ENCODE measurements around the gene SAP30BP. TPM values are rescaled to one million over a fixed set of nuclear protein-coding genes. Genes with fewer than 3 reads are reported as not detected.
A peak's percentile ranks its signal among the peaks of the same experiment; 100 is the strongest.

SAP30BP gene
- total and polyA plus RNA-seq, 2 of the 13 experiments (the other 11 are each of a cell fraction or from before 2014, with no cell fraction given): 67.7 to 99.4 TPM

DNA sequence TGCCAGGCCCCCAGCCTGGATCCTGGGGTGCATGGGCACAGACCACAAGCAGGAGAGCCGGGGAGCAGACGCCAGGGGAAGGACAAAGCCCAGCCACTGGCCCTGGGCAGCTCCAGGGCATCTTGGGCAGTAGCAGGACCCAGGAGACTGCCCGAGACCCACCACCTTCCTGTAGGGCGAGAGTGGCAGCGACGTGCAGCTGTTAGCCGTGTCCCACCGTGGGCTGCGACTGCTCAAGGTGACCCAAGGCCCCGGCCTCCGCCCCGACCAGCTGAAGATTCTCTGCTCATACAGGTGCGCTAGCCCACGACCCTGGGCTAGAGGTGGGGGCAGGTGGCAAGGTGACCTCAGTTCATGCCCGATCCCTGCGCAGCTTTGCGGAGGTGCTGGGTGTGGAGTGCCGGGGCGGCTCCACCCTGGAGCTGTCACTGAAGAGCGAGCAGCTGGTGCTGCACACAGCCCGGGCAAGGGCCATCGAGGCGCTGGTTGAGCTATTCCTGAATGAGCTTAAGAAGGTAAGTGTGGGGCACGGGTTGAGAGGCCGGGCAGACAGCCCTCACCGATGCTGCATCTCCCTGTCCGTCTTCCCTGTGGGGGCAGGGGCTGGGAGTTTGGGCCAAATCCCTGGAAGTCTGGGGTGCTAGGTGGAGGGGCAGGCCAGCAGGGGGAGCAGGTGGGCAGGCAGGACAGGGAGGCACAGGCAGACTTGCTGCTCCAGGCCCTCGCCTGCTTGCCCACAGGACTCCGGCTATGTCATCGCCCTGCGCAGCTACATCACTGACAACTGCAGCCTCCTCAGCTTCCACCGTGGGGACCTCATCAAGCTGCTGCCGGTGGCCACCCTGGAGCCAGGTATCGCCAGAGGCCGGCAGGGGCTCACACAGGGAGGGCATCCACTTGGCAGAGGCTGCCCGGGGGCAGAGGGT lies 47.4 kb upstream of the SAP30BP start (continued):
- TF ChIP-seq HOXA3 (CRISPR knock-in tag; IDR thresholded peaks at IDR 0.05) (peak; percentile 12; the same call in 1 of the 2 replicates), CEBPB (IDR thresholded peaks at IDR 0.05; ENCODE audit: borderline replicate concordance, low read depth, low read length) (no peak), ZBTB3 (CRISPR knock-in tag; IDR thresholded peaks at IDR 0.05; ENCODE audit: borderline replicate concordance, low read depth) (no peak), ZBTB40 (IDR thresholded peaks at IDR 0.05) (no peak), ZBTB40 (CRISPR knock-in tag; IDR thresholded peaks at IDR 0.05) (0 out of 2 replicates have a peak, but pooled peaks have one; percentile 23), ZNF335 (CRISPR knock-in tag; IDR thresholded peaks at IDR 0.05) (no peak), HNF1A (IDR thresholded peaks at IDR 0.05; ENCODE audit: low read depth) (no peak), HNF1A (CRISPR knock-in tag; IDR thresholded peaks at IDR 0.05; ENCODE audit: borderline replicate concordance) (no peak), FIP1L1 (IDR thresholded peaks at IDR 0.05; ENCODE audit: borderline replicate concordance, insufficient read depth, low read depth, low read length) (no peak), ZBTB7A (CRISPR knock-in tag; IDR thresholded peaks at IDR 0.05) (no peak), RAD21 (CRISPR knock-in tag; IDR thresholded peaks at IDR 0.05) (peak; percentile 49), ZNF891 (CRISPR knock-in tag; IDR thresholded peaks at IDR 0.05) (0 out of 2 replicates have a peak, but pooled peaks have one; percentile 31), ZNF740 (CRISPR knock-in tag; IDR thresholded peaks at IDR 0.05) (no peak), ZNF350 (CRISPR knock-in tag; IDR thresholded peaks at IDR 0.05; ENCODE audit: borderline replicate concordance, low read depth) (no peak)
